Activated effector memory CD4-positive, alpha-beta T cell treated with anti-CD3 and anti-CD28 coated beads, Interleukin-2, amount 50 U/mL, for 16 hours (primary cell): ENCODE measurements around the gene NDUFB2.

ENCODE experiments used
- DNase-seq: peaks from one replicate; pipeline ENCODE4 v3.0.0-alpha.2; 2020

NDUFB2 gene

DNA sequence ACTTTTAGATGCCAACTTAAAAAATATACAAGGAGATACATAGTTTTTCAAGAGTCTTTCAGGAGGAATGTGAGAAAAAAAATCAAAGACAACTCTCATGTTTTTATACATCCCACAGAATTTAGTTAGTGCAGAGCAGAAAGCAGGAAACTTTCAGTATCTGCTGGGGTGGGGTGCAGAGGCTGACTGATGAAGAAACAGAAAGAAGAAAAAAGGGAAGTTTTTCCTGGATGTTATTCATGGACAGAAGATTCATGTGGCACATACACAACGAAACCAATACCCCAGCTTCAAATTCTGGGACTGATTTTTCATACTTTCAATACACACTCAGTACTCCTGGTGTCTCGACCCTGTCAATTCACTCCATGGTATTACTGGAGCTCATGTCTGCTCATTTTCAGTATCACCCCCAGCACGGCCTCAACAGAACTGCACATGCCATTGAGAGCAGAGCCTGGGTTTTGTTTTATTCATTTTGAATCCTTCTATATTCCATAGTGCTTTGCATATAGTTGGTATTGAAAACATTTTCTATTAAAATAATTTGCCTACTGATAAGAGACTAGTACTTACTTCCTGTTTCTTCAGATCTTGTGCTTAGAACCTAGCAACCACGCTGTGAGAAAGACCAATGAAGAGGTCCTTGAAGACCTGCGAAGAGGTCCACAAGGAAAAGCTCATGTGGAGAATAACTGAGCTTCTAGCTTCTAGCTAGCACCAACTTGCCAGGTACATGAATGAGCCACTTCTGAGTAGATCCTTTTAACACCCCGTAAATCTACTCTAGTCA lies 49.0 kb downstream of the NDUFB2 start:
- DNase-seq: no peak

DNA sequence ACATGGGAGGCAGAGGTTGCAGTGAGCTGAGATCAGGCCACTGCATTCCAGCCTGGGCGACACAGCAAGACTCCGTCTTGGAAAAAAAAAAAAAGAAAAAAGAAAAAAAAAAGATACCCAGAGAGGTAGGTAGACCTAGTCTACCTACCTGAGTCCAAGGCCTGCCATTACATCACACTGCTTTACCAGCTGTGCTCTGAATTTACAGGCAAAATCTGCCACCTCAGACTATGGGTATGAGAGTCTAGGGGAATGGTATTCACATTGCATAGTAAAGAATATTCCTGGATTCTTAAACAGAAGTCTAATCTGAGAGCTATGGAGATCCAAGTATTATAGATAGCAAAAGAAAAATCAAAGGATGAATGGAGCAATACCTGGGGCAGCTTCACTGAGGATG lies 50.2 kb downstream of the NDUFB2 start:
- DNase-seq: no peak

DNA sequence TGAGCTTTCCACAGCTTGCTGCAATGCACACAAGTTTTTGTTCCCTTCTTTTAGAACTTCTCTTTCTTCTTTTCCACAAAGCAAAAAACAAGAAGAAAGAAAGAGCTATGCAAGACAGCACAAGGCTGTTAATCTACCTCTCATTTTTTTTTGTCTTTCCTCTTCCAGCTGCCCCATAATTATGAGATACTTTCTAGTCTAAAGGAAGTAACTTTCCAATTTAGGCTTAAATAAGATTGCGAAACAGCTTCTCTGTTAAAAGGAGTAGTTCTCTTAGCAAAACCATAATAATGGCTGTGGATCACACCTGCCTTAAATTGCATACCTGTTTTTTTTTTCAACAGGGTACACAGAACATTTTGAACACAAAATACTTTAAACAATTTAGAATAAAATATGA lies 56.0 kb downstream of the NDUFB2 start:
- no peak for DNase-seq

DNA sequence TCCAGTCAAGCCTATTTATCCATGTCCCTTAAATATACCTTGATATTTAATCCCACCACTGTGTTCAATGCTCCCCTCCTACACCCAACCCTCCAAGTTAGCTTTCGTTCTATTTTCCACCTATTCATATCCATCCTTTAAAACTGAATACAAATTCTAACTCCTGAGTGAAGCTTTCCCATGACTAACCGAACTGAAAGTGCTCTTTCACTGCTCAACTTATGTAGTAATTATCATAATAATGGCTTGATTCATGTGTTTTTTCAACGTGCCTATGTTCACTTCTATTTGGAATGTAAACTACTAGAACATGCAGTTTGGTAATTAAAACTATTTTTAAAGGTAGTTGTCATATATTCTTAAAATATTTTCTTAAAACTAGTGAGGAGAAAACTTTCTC lies 58.0 kb downstream of the NDUFB2 start:
- no peak for DNase-seq
